ENCODE measurements around the gene DDR2. TPM values are rescaled to one million over a fixed set of nuclear protein-coding genes. Genes with fewer than 3 reads are reported as not detected.

Gene DDR2
- total RNA-seq, 1 experiment from 2014 or later = 1.9 TPM

DNA sequence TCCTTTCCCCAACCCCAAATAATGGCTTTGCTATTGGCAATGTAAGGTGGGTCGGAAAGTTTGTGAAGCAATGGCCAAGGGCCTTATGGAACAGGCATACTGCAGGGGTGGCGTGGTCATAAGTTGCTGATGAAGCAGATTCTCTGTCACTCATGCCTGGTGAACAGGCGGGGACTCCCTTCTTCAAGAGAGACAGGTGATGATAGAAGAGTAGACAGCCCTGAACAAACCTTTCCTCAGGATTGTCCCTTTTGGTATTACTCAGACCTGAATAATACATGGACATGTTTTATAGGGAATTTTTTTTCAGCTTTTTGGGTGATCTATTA, 12.7 kb downstream of the DDR2 start:
- CTCF ChIA-PET = no interaction called here
- H3K27ac ChIP-seq (ENCODE audit: low read length) = no peak overlapping the region

DNA sequence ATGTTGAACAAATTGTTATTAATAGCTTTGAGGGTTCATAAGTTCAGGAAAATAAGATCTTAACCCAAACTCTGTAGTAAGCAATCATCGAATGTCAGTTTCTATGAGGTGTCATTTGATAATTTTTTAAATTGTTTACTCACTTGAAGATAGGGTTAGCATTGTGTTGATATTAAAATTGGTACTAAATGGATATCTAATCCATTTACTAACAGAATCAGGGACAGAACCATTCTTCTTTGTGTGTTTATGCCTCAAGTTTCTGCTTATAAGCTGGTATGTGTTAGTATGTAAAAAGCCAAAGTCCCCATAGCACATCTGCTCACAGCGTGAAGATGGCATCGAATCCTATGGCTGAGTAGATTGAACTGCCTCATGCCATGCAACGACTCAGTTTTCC, 13.4 kb downstream of the DDR2 start:
- POLR2A ChIA-PET = no interaction called here

More for the DNA sequence above, 12.7 kb downstream of the DDR2 start:
- BruUV-seq (replicated peaks) = no TSS peak
- POLR2A ChIA-PET = no interaction called here
- in situ Hi-C loops (cut with HindIII; ENCODE audit: low pct_unique_long_range_greater_than_20kb, low sequenced_read_pairs) = no loop called here
- H3K27me3 ChIP-seq (ENCODE audit: control insufficient read depth, insufficient read depth, low read length) = no peaks in the 10 kb centered on the region
- H3K9me3 ChIP-seq (ENCODE audit: control insufficient read depth, insufficient read depth, low read depth, low read length) = no peaks in the 10 kb centered on the region
- no peak for ATAC-seq
- no peak for DNase-seq (ENCODE audit: low read depth, low spot score)
- no peaks in the 10 kb centered on the region for H3K4me1 ChIP-seq (ENCODE audit: control insufficient read depth, insufficient read depth, low read length)
- intact Hi-C loops (cut with micrococcal nuclease; ENCODE audit: unreplicated experiment) = no loop called here
- H3K36me3 ChIP-seq (ENCODE audit: control insufficient read depth, insufficient read depth, low read length) = no peaks in the 10 kb centered on the region
- TF ChIP-seq, protein P1, sequence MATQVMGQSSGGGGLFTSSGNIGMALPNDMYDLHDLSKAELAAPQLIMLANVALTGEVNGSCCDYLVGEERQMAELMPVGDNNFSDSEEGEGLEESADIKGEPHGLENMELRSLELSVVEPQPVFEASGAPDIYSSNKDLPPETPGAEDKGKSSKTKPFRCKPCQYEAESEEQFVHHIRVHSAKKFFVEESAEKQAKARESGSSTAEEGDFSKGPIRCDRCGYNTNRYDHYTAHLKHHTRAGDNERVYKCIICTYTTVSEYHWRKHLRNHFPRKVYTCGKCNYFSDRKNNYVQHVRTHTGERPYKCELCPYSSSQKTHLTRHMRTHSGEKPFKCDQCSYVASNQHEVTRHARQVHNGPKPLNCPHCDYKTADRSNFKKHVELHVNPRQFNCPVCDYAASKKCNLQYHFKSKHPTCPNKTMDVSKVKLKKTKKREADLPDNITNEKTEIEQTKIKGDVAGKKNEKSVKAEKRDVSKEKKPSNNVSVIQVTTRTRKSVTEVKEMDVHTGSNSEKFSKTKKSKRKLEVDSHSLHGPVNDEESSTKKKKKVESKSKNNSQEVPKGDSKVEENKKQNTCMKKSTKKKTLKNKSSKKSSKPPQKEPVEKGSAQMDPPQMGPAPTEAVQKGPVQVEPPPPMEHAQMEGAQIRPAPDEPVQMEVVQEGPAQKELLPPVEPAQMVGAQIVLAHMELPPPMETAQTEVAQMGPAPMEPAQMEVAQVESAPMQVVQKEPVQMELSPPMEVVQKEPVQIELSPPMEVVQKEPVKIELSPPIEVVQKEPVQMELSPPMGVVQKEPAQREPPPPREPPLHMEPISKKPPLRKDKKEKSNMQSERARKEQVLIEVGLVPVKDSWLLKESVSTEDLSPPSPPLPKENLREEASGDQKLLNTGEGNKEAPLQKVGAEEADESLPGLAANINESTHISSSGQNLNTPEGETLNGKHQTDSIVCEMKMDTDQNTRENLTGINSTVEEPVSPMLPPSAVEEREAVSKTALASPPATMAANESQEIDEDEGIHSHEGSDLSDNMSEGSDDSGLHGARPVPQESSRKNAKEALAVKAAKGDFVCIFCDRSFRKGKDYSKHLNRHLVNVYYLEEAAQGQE (IDR thresholded peaks at IDR 0.05; ENCODE audit: insufficient read depth in 1 of 2, low read depth in 2 of 2, low read length in 1 of 2) = no peak
- TF ChIP-seq, protein P2, sequence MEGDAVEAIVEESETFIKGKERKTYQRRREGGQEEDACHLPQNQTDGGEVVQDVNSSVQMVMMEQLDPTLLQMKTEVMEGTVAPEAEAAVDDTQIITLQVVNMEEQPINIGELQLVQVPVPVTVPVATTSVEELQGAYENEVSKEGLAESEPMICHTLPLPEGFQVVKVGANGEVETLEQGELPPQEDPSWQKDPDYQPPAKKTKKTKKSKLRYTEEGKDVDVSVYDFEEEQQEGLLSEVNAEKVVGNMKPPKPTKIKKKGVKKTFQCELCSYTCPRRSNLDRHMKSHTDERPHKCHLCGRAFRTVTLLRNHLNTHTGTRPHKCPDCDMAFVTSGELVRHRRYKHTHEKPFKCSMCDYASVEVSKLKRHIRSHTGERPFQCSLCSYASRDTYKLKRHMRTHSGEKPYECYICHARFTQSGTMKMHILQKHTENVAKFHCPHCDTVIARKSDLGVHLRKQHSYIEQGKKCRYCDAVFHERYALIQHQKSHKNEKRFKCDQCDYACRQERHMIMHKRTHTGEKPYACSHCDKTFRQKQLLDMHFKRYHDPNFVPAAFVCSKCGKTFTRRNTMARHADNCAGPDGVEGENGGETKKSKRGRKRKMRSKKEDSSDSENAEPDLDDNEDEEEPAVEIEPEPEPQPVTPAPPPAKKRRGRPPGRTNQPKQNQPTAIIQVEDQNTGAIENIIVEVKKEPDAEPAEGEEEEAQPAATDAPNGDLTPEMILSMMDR (IDR thresholded peaks at IDR 0.05) = no peak
- TF ChIP-seq POLR2AphosphoS5 (IDR thresholded peaks at IDR 0.05; ENCODE audit: low read depth, low read length) (no peak), SIN3A (IDR thresholded peaks at IDR 0.05; ENCODE audit: borderline replicate concordance, insufficient read depth, low read depth, low read length) (no peak), TCF7L2 (IDR thresholded peaks at IDR 0.05; ENCODE audit: low read depth, low read length) (no peak)
- no peak overlapping the region for H3K4me3 ChIP-seq (ENCODE audit: low read depth in 2 of 2, low read length in 2 of 2)

More for the DNA sequence above, 13.4 kb downstream of the DDR2 start:
- in situ Hi-C loops (cut with HindIII; ENCODE audit: low pct_unique_long_range_greater_than_20kb, low sequenced_read_pairs) = no loop called here
- no peak for DNase-seq (ENCODE audit: low read depth, low spot score)
- Histone ChIP-seq H3K9me3 (ENCODE audit: control insufficient read depth, insufficient read depth, low read depth, low read length) (no peaks in the 10 kb centered on the region), H3K4me3 (ENCODE audit: low read depth in 2 of 2, low read length in 2 of 2) (no peak overlapping the region), H3K27me3 (ENCODE audit: control insufficient read depth, insufficient read depth, low read length) (no peaks in the 10 kb centered on the region), H3K4me1 (ENCODE audit: control insufficient read depth, insufficient read depth, low read length) (no peaks in the 10 kb centered on the region), H3K27ac (ENCODE audit: low read length) (no peak overlapping the region), H3K36me3 (ENCODE audit: control insufficient read depth, insufficient read depth, low read length) (no peaks in the 10 kb centered on the region)
- intact Hi-C loops (cut with micrococcal nuclease; ENCODE audit: unreplicated experiment) = no loop called here
- ATAC-seq = no peak
- CTCF ChIA-PET = no interaction called here
- TF ChIP-seq, protein P2 (IDR thresholded peaks at IDR 0.05) = no peak
- TF ChIP-seq SIN3A (IDR thresholded peaks at IDR 0.05; ENCODE audit: borderline replicate concordance, insufficient read depth, low read depth, low read length) = no peak
- TF ChIP-seq, protein P1 (IDR thresholded peaks at IDR 0.05; ENCODE audit: insufficient read depth in 1 of 2, low read depth in 2 of 2, low read length in 1 of 2) = no peak
- TF ChIP-seq TCF7L2 (IDR thresholded peaks at IDR 0.05; ENCODE audit: low read depth, low read length) = no peak
- TF ChIP-seq POLR2AphosphoS5 (IDR thresholded peaks at IDR 0.05; ENCODE audit: low read depth, low read length) = no peak
- no TSS peak for BruUV-seq (replicated peaks)
